Raji (cell line): ENCODE data around the gene CDK16.

Experiments
- POLR2A ChIP-seq: IDR thresholded peaks from 2 replicates; pipeline ENCODE4 v1.6.1; 2011; ENCODE audit warnings: low read depth, low read length, control low read depth; ENCODE audit not compliant: insufficient read depth

Gene CDK16

GRCh38 chrX:47218280-47218919 is at the start of gene CDK16:
Gene CDK16, plus strand, starts transcription at chrX:47218681. Its CDS starts 4,877 bp downstream, at chrX:47223558.
- TF ChIP-seq POLR2A, result peak; percentile 69

GRCh38 chrX:47169273-47169672 is 49.2 kb upstream of the CDK16 start:
- no peak for TF ChIP-seq POLR2A

GRCh38 chrX:47169726-47170515 is 48.6 kb upstream of the CDK16 start:
- TF ChIP-seq POLR2A, result no peak

GRCh38 chrX:47170861-47171692 is 47.4 kb upstream of the CDK16 start:
- no peak for TF ChIP-seq POLR2A

GRCh38 chrX:47171996-47172395 is 46.5 kb upstream of the CDK16 start:
- no peak for TF ChIP-seq POLR2A

GRCh38 chrX:47172549-47172948 is 45.9 kb upstream of the CDK16 start:
- TF ChIP-seq POLR2A, result no peak

- no peak for TF ChIP-seq POLR2A
These were observed 45.3 kb upstream of the CDK16 start for GRCh38 chrX:47172971-47173792.

- no peak for TF ChIP-seq POLR2A
These were observed 44.1 kb upstream of the CDK16 start for GRCh38 chrX:47174376-47174775.

GRCh38 chrX:47174846-47175587 is 43.5 kb upstream of the CDK16 start:
- no peak for TF ChIP-seq POLR2A

- TF ChIP-seq POLR2A, result no peak
These were observed 42.9 kb upstream of the CDK16 start for GRCh38 chrX:47175588-47175980.

- no peak for TF ChIP-seq POLR2A
These were observed 42.3 kb upstream of the CDK16 start for GRCh38 chrX:47176101-47176740.

- TF ChIP-seq POLR2A, result no peak
These were observed 41.4 kb upstream of the CDK16 start for GRCh38 chrX:47177079-47177478.

GRCh38 chrX:47178337-47178736 is 40.1 kb upstream of the CDK16 start:
- TF ChIP-seq POLR2A, result no peak
